Measurements from ENCODE around the gene NR2C2AP. TPM values are rescaled to one million over a fixed set of nuclear protein-coding genes. Genes with fewer than 3 reads are reported as not detected.

NR2C2AP gene, protein sequence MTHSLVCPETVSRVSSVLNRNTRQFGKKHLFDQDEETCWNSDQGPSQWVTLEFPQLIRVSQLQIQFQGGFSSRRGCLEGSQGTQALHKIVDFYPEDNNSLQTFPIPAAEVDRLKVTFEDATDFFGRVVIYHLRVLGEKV
- 15.2 and 22.9 TPM in 2 replicates for total RNA-seq (ENCODE audit: low replicate concordance)
- long read RNA-seq, transcript NR2C2AP-201 (5 exons, 1,293 nt), result major isoform, 20 of 42 reads
- long read RNA-seq, partial matches to known transcripts, result 6 of 42 reads
- long read RNA-seq, other reads (novel, unspliced or antisense), result 13 of 42 reads

DNA sequence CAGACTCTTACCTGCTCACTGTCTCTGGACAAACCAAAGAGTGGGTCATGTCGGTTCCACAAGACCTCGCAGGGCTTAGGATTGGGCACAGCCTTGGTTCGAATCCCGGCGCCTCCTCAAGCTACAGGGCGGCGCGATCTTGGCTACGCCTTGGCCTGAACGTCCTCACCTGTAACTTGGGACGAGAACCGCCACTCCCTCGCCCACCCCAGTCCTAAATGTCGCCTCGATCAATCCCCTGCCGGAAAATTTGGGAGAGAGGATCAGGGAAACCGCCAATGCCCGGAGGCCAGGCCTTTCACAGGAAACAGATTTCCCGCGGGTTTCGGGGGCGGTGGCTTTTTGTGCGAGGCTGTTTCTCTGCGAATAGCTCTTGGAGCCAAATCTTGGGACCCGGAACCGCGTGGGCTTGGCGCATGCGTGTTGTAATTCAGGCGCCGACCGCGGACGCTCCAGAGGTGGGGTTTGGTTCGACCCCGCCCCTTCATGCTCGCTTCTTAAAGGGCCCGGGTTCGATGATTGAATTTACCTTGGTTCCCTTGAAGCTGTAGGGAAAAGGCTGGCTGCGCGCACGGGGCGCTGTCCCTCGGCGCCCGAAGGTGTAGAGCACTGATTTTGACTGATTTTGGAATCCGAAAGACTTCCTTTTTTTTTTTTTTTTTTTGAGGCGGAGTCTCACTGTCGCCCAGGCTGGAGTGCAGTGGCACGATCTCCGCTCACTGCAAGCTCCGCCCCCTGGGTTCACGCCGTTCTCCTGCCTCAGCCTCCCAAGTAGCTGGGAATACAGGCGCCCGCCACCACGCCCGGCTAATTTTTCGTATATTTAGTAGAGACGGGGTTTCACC lies at the start of gene NR2C2AP:
NR2C2AP (minus strand) TSS at position 403 of the 845 bp plus-strand sequence; CDS start at position 49, 354 bp downstream.
- Mint-ChIP-seq H3K4me3 (peak within 1 kb of the TSS; percentile 93), H3K9me3 (no peaks in the 10 kb centered on the region), H3K27ac (peak within 1 kb of the TSS; percentile 92), H3K36me3 (peaks cover 7% of the 10 kb centered on the region), H3K27me3 (peaks cover 24% of the 10 kb centered on the region), H3K4me1 (ENCODE audit: unreplicated experiment) (peaks cover 8% of the 10 kb centered on the region)
- TF ChIP-seq CTCF (conservative IDR thresholded peaks at IDR 0.05), result no peak
- peak; percentile 84 for DNase-seq (ENCODE audit: extremely low spot score, unreplicated experiment)

- Mint-ChIP-seq H3K36me3 (no peaks in the 10 kb centered on the region), H3K27ac (no peak overlapping the region), H3K4me3 (no peak overlapping the region), H3K9me3 (no peaks in the 10 kb centered on the region), H3K27me3 (peaks cover 50% of the 10 kb centered on the region), H3K4me1 (ENCODE audit: unreplicated experiment) (no peaks in the 10 kb centered on the region)
- no peak for DNase-seq (ENCODE audit: extremely low spot score, unreplicated experiment)
- no peak for TF ChIP-seq CTCF (conservative IDR thresholded peaks at IDR 0.05)
These were observed 47.1 kb upstream of the NR2C2AP start for GRCh38 chr19:19250196-19250801.

DNA sequence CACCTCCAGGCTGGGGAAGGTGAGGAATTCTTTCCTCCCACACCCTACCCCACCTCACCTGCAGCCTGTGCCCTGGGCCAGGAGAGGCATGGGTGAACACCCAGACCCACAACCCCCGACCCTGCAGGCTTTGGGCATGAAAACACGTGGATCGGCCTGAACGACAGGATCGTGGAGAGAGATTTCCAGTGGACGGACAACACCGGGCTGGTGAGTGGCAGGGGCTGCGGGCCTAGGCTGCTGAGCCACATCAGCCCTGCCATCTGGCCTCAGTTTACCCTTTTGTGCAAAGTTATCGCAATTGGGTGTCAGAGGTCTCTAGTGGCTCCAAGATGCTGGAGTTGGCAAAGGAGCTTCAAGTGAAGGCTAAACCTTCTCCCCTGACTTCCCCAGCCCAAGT lies 37.3 kb upstream of the NR2C2AP start:
- H3K36me3 Mint-ChIP-seq, result no peaks in the 10 kb centered on the region
- peaks cover 16% of the 10 kb centered on the region for H3K27me3 Mint-ChIP-seq
- no peak overlapping the region for H3K27ac Mint-ChIP-seq
- no peak for TF ChIP-seq CTCF (conservative IDR thresholded peaks at IDR 0.05)
- H3K4me1 Mint-ChIP-seq (ENCODE audit: unreplicated experiment), result no peaks in the 10 kb centered on the region
- no peaks in the 10 kb centered on the region for H3K9me3 Mint-ChIP-seq
- H3K4me3 Mint-ChIP-seq, result no peak overlapping the region
- no peak for DNase-seq (ENCODE audit: extremely low spot score, unreplicated experiment)

DNA sequence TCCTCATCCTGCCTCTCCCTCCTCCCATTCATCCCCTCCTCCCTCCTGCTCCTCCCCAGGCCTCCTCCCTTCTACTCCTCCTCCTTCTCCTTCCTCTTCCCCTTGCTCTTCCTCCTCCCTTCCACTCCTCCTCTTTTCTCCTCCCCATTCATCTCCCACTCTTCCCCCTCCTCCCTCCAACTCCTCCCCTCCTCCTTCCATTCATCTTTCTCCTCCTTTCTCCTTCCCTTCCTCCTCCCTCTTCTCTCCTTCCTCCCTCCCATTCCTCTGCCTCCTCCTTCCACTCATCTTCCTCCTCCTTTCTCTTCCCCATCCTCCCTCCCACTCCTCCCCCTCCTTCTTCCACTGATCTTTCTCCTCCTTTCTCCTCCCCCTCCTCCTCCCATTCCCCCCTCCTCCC lies 36.5 kb upstream of the NR2C2AP start:
- no peaks in the 10 kb centered on the region for H3K36me3 Mint-ChIP-seq
- no peak for DNase-seq (ENCODE audit: extremely low spot score, unreplicated experiment)
- no peaks in the 10 kb centered on the region for H3K4me1 Mint-ChIP-seq (ENCODE audit: unreplicated experiment)
- H3K4me3 Mint-ChIP-seq, result no peak overlapping the region
- no peak for TF ChIP-seq CTCF (conservative IDR thresholded peaks at IDR 0.05)
- H3K9me3 Mint-ChIP-seq, result no peaks in the 10 kb centered on the region
- H3K27ac Mint-ChIP-seq, result no peak overlapping the region
- H3K27me3 Mint-ChIP-seq, result peaks cover 16% of the 10 kb centered on the region

- H3K4me1 Mint-ChIP-seq (ENCODE audit: unreplicated experiment), result no peaks in the 10 kb centered on the region
- H3K4me3 Mint-ChIP-seq, result no peak overlapping the region
- no peaks in the 10 kb centered on the region for H3K9me3 Mint-ChIP-seq
- no peak overlapping the region for H3K27ac Mint-ChIP-seq
- no peak for TF ChIP-seq CTCF (conservative IDR thresholded peaks at IDR 0.05)
- DNase-seq (ENCODE audit: extremely low spot score, unreplicated experiment), result no peak
- H3K36me3 Mint-ChIP-seq, result no peaks in the 10 kb centered on the region
- peaks cover 16% of the 10 kb centered on the region for H3K27me3 Mint-ChIP-seq
These were observed 35.1 kb upstream of the NR2C2AP start for GRCh38 chr19:19238126-19238894.

Data from type B pancreatic cell (in vitro differentiated cells).